ENCODE measurements around the gene IFFO2. TPM values are rescaled to one million over a fixed set of nuclear protein-coding genes. Genes with fewer than 3 reads are reported as not detected.
A peak's percentile ranks its signal among the peaks of the same experiment; 100 is the strongest.

IFFO2 gene
- total RNA-seq, 1 donor from 2014 or later, result 3.3 TPM

DNA sequence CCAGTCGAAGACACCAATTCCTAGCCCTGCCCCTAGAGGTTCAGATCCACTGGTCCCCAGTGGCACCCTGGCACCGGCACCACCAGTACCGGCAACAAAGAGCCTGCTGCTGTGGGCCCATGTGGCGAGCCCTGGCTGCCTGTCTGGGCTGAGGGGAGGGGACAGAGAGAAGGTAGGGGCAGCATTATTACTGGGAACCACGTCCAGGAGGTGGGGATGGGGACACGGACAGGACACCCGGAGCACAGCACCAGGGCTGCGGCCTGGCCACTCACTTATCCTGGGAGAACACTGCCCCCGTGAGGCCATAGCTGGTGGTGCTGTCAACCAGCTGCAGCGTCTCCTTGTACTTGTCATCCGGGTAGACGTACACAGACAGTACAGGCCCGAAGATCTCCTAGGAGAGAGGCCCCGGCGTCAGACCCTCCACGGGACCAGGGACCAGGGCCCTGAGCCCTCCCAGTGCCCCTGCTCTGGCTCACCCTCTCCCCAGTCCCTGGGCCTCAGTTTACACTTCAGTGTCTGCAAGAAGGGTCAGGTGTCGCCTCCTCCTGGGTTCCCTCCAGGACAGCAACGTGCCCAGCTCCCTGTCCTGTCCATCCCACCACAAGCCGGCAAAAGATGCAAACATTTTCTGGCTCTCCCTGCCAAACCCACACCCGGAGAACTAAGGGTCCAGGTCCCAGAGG lies 81.2 kb downstream of the IFFO2 start:
- H3K36me3 ChIP-seq, result no peaks in the 10 kb centered on the region
- H3K4me3 ChIP-seq, result no peak overlapping the region
- H3K4me1 ChIP-seq, result peaks cover 9% of the 10 kb centered on the region
- TF ChIP-seq CTCF (IDR thresholded peaks at IDR 0.05; ENCODE audit: borderline replicate concordance), result peak; percentile 89
- no peak overlapping the region for H3K27ac ChIP-seq (replicated peaks)
- intact Hi-C loops (cut with micrococcal nuclease), result no loop called here
- DNase-seq, result peak; percentile 76
- H3K27me3 ChIP-seq (ENCODE audit: low read depth), result no peaks in the 10 kb centered on the region
- H3K9me3 ChIP-seq (replicated peaks), result no peaks in the 10 kb centered on the region

- no peaks in the 10 kb centered on the region for H3K27me3 ChIP-seq (ENCODE audit: low read depth)
- no peak for TF ChIP-seq CTCF (IDR thresholded peaks at IDR 0.05; ENCODE audit: borderline replicate concordance)
- no peaks in the 10 kb centered on the region for H3K9me3 ChIP-seq (replicated peaks)
- no peak overlapping the region for H3K27ac ChIP-seq (replicated peaks)
- intact Hi-C loops (cut with micrococcal nuclease), result no loop called here
- no peak overlapping the region for H3K4me3 ChIP-seq
- peaks cover 9% of the 10 kb centered on the region for H3K4me1 ChIP-seq
- DNase-seq, result no peak
- no peaks in the 10 kb centered on the region for H3K36me3 ChIP-seq
Observed at GRCh38 chr1:18874600-18874999, 81.9 kb downstream of the IFFO2 start.

- Histone ChIP-seq H3K4me3 (no peak overlapping the region), H3K27me3 (ENCODE audit: low read depth) (peaks cover 2% of the 10 kb centered on the region), H3K9me3 (replicated peaks) (no peaks in the 10 kb centered on the region), H3K27ac (replicated peaks) (no peak overlapping the region), H3K36me3 (no peaks in the 10 kb centered on the region), H3K4me1 (peaks cover 9% of the 10 kb centered on the region)
- no peak for DNase-seq
- no peak for TF ChIP-seq CTCF (IDR thresholded peaks at IDR 0.05; ENCODE audit: borderline replicate concordance)
- intact Hi-C loops (cut with micrococcal nuclease), result no loop called here
Observed at GRCh38 chr1:18874036-18874435, 82.4 kb downstream of the IFFO2 start.

DNA sequence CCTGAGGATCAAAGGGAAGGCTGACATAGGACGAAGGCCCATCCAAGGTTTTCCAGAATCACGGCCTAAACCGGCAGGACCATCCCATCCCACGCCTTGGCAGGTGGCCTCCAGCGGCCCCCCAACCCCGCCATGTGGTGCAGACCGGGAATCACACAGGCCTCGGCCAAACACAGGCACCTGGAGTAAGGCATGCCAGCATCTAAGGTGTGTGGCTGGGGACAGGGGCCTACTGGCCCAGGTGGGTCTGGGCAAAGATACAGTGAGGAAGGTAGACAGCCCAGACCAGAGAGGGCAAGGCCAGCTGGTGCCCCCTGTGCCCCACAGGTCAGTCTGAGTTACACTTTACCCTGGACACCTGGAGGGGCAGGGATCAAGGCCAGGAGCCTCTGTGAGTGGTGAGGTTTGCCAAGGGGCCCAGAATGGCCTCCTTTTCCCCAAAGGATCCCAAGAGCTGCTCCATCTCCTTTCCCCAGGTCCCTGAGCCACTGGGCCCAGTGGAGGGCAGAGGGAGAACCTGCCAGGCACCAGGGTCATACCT lies 84.3 kb downstream of the IFFO2 start:
- Histone ChIP-seq H3K27ac (replicated peaks) (no peak overlapping the region), H3K9me3 (replicated peaks) (no peaks in the 10 kb centered on the region), H3K4me3 (no peak overlapping the region), H3K36me3 (no peaks in the 10 kb centered on the region), H3K4me1 (peaks cover 9% of the 10 kb centered on the region), H3K27me3 (ENCODE audit: low read depth) (peaks cover 21% of the 10 kb centered on the region)
- TF ChIP-seq CTCF (IDR thresholded peaks at IDR 0.05; ENCODE audit: borderline replicate concordance), result no peak
- DNase-seq, result no peak
- intact Hi-C loops (cut with micrococcal nuclease), result no loop called here

DNA sequence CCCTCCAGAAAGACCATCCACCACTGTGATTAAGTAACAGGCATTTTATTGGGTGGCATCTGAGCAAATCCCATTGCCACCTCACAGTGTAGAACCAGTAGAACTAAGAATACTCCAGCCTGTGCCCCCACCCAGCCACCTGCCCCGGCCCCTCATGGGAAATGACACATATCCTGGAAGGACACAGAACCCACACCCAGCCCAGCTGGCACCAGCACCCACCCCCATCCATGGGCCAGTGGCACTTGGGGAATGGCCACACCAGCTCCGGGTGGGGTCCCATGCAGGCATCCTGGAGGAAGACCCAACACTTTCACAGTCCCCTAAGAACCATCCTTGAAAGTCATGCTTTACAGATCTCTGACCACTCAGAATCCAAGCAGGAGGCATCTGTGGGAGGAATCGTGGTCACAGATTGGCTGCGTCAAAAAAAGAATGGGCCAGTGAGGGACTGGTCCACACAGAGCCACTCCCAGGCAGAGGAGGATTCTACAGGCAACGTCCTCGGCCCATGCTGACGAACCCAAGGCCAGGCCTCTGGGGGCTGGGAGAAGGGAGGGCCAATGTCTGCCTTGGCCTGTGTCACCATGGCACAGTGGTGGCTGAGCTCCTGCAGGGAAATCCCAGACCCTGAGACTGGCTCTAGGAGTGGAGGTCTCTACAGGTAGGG lies 84.9 kb downstream of the IFFO2 start:
- no peak overlapping the region for H3K4me3 ChIP-seq
- no peak for DNase-seq
- intact Hi-C loops (cut with micrococcal nuclease), result no loop called here
- no peak overlapping the region for H3K27ac ChIP-seq (replicated peaks)
- peaks cover 9% of the 10 kb centered on the region for H3K4me1 ChIP-seq
- H3K27me3 ChIP-seq (ENCODE audit: low read depth), result peaks cover 26% of the 10 kb centered on the region
- TF ChIP-seq CTCF (IDR thresholded peaks at IDR 0.05; ENCODE audit: borderline replicate concordance), result no peak
- H3K9me3 ChIP-seq (replicated peaks), result no peaks in the 10 kb centered on the region
- no peaks in the 10 kb centered on the region for H3K36me3 ChIP-seq

Measured in left ventricle myocardium inferior (tissue), 1 donor.